Measurements from ENCODE around the gene SFT2D3.

SFT2D3 gene

DNA sequence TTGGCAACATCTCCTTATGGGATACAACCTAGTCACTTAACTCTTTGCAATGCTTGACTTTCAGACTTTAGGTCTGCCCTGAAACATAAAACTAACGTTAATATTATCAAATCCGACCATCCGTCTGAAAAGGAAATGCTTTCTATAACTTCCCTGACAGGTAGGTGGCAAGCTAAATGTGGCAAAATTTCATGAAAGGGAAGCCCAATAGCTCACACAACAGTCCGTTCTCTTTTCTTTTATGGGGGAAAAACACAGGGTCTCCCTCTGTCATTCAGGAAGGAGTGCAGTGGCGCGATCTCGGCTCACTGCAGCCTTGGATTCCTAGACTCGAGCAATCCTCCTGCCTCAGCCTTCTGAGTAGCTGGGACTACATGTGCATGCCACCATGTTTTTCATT is 52.9 kb downstream of the SFT2D3 start:
- no peak for DNase-seq

Measured in CD4-positive, alpha-beta T cell treated with Interleukin-4 for 4 hours (primary cell).